ENCODE measurements around the gene NCAM2.

NCAM2 gene

GRCh38 chr21:21067375-21067774 is 69.2 kb downstream of the NCAM2 start:
- TF ChIP-seq CTCF (conservative IDR thresholded peaks at IDR 0.05; ENCODE audit: low read depth, low read length), result no peak
- no peak overlapping the region for H3K4me3 ChIP-seq (ENCODE audit: low read length)
- no peak for DNase-seq (ENCODE audit: low read depth)

DNA sequence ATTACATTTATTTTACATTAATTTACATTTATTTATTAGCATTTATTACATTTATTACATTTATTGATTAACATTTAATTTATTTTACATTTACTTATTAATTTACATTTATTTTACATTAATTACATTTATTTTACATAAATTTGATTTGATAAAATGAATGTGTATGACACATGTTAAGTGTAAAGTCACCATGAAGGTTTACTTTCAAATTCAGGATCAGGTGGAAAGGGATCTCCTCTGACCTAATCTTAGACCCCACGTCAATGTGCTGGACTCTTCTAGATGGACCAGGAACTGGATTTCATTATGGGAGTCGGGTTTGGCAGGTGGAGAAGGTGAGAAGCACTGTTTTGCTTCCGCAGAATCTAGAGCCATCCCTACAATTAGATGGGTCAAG is 76.1 kb downstream of the NCAM2 start:
- no peak overlapping the region for H3K4me3 ChIP-seq (ENCODE audit: low read length)
- no peak for TF ChIP-seq CTCF (conservative IDR thresholded peaks at IDR 0.05; ENCODE audit: low read depth, low read length)
- no peak for DNase-seq (ENCODE audit: low read depth)

- TF ChIP-seq CTCF (conservative IDR thresholded peaks at IDR 0.05; ENCODE audit: low read depth, low read length), result no peak
- DNase-seq (ENCODE audit: low read depth), result no peak
- H3K4me3 ChIP-seq (ENCODE audit: low read length), result no peak overlapping the region
Measured at GRCh38 chr21:21076051-21076450, 77.8 kb downstream of the NCAM2 start.

DNA sequence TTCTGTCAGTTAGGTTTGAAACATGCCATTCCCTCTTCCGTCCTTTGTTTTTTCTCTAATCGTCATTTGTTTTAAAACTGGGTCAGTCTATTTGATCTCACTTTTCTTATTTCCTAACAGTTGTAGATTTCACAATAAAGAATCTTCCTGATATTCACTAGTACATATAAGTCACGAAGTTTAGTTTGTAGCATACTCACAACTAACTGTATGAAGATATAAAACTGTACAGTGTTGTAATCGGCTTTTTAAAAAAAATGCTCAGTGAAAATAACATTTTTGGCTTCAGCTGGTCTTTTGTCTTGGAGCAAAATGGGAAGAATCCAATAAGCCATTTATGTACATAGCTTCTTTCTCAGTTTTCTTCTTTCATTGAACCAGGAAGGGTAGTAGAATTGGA is 78.3 kb downstream of the NCAM2 start:
- no peak for DNase-seq (ENCODE audit: low read depth)
- H3K4me3 ChIP-seq (ENCODE audit: low read length), result no peak overlapping the region
- TF ChIP-seq CTCF (conservative IDR thresholded peaks at IDR 0.05; ENCODE audit: low read depth, low read length), result no peak

- TF ChIP-seq CTCF (conservative IDR thresholded peaks at IDR 0.05; ENCODE audit: low read depth, low read length), result no peak
- H3K4me3 ChIP-seq (ENCODE audit: low read length), result no peak overlapping the region
- DNase-seq (ENCODE audit: low read depth), result no peak
Measured at GRCh38 chr21:21079646-21080045, 81.4 kb downstream of the NCAM2 start.

DNA sequence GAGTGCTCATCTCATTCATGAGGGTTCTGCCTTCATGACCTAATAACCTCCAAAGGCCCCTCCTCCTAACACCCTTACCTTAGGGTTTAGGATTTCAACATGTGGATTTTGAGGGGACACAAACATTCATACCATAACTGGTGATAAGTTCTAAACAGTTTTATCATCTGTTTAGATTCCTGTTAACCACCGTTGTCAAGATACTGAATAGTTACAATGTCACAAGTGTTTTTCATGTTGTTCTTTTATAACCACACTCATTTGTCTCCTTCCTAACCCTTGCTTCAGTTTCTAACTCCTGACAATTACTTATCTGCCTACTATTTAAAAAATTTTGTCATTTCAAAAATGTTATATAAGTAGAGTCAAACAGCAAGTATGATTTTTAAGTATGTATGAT is 86.0 kb downstream of the NCAM2 start:
- no peak overlapping the region for H3K4me3 ChIP-seq (ENCODE audit: low read length)
- no peak for DNase-seq (ENCODE audit: low read depth)
- no peak for TF ChIP-seq CTCF (conservative IDR thresholded peaks at IDR 0.05; ENCODE audit: low read depth, low read length)

GRCh38 chr21:21085206-21085605 is 87.0 kb downstream of the NCAM2 start:
- no peak for TF ChIP-seq CTCF (conservative IDR thresholded peaks at IDR 0.05; ENCODE audit: low read depth, low read length)
- H3K4me3 ChIP-seq (ENCODE audit: low read length), result no peak overlapping the region
- DNase-seq (ENCODE audit: low read depth), result no peak

Data from retinal pigment epithelial cell (primary cell).